NCI-H2196 treated with DMSO at 0.1 percent for 48 hours (cell line): ENCODE results near the gene SYT7.

Source experiments
- DNase-seq: peaks from one replicate; lab custom pipeline; 2025; ENCODE audit not compliant: unreplicated experiment; lab: John Stamatoyannopoulos, UW

Gene SYT7

DNA sequence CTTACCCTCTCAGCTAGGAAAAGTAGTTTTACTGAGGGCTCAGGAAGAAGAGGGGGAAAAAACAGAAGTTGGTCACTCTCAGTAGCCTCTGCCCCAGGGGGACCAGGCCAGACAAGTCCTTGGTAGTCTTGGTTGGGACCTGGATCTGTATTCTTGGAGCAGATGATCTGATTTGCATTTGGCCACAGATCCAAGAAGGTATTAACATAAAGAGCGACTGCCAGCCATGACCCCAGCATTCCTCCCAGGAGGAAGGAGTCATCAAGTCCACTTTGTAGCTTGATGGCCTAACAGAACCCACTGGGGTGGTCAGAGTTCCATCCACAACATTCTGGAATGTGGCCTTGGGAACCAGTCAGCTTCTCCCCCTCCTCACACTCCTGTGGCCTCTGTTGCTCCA is 78.4 kb downstream of the SYT7 start:
- no peak for DNase-seq

DNA sequence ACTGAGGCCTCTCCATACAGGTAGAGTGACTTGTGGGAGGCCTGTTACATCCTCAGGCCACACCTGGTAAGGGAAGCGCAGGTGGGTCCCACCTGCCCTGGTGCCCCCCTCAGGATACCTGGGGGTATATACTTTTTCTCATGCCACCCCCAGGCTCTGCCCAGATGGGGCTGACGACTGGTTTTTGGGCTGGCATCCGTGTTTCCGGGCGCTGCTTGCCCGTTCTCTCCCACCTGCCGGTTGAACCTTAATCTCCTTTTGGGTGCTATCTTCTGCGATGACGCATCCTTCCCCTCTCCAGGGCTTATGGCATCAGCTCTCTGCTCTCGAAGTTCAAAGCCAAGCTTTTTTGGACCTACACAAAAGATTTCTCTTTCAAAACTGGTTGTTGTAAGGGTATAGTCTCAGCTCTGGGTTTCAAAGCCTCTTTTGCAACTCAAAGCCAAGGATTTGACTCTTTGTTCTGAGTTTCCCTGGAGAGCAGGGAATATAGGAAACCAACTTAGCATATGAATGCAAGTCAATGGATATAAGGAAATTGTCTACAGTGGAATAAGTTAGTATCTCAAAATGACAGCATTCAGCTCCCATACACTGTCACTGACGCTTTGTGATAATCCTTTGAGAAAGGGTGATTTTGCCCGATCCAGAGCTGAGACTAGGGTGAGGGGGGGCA is 80.9 kb downstream of the SYT7 start:
- DNase-seq: no peak

DNA sequence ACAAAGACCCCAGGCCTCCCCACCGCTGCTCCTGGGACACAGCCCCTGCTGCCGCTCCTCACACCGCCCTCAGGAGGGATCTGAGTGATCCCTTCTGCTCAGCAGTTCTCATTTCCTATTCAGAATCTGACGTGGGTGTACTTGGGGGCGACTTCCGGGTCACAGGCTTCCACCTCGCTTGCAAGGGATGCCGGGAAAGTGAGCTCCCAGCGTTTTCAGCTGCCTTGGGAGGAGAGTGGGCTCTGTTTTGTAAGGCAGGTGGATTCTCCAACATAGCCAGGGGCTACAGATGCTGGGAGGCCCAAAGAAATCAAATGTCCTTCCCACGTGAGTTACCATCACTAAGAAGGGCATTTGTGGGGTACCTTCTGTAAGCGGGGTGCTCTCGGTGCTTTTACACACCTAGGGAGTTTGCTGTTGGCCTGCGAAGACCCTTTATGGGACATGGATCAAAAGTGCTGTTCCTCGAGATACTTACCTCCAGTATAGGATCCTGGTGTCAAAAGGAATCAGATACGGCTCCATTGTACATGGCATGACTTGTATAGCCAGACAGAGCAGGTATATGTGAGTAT is 82.0 kb downstream of the SYT7 start:
- DNase-seq: no peak

DNA sequence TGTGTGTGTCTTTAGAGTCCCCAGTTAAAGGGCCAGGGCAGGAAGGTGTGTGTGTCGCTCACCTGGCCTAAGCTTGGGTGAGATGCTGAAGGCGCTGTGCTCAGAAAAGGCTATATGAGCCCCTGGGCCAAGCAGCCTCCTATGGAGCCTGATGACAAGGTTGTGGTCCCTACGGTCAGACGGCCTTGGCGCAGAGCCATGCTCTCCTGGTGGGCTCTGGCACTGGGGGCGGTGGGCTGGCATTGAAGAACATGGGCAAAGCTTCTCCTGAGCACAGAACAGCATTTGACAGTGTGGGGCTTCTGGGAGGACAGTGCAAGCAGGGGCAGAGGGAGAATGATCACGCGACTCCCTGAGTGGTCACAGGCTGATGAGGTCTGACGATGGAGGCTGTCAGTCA is 83.0 kb downstream of the SYT7 start:
- DNase-seq: no peak

DNA sequence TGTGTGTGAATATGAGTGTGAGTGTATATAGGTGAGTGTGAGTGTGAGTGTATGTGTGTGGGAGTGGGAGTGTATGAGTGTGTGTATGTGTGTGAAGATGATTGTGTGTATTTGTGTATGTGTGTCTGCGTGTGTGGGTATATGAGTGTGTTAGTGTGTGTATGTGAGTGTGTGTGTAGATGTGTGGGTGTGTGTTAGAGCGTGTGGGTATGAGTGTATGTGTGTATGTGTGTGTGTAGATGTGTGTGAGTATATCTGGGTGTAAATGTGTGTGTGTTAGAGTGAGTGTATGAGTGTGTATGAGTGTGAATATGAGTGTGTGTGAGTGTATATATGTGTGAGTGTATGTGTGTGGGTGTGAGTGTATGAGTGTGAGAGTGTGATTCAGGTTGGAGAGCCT is 83.4 kb downstream of the SYT7 start:
- no peak for DNase-seq

DNA sequence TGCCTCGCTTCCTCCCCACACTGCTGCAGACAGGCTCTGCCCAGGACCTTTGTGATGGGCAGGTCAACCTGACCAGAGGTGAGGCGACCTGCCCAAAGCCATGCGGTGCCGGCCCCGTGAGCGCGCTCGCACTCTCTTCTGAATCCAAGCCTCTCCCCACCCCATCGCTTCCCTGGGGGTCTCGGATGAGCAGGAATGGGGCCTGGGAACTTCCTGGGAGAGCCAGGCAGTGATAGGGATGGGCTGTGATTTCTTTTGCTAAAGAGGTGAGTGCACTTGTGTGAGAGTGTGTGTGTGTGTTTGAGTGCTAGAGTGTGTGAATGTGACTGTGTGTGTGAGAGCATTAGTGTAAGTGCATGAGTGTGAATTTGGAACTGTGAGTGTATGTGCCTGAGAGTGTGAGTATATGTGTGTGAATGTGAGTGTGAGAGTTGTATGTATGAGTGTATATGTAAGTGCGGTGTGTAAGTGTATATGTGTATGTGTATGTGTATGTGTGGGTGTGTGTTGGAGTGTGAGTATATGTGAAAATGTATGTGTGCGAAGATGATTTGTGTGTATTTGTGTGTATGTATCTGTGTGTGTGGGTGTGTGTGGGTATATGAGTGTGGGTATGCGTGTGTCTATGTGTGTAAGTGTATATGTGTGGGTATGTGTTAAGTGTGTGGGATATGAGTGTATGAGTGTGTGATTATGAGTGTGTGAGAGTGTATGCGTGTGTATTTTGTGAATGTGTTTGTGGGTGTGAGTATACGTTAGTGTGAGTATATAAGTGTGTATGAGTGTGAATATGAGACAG is 84.1 kb downstream of the SYT7 start:
- DNase-seq: no peak

DNA sequence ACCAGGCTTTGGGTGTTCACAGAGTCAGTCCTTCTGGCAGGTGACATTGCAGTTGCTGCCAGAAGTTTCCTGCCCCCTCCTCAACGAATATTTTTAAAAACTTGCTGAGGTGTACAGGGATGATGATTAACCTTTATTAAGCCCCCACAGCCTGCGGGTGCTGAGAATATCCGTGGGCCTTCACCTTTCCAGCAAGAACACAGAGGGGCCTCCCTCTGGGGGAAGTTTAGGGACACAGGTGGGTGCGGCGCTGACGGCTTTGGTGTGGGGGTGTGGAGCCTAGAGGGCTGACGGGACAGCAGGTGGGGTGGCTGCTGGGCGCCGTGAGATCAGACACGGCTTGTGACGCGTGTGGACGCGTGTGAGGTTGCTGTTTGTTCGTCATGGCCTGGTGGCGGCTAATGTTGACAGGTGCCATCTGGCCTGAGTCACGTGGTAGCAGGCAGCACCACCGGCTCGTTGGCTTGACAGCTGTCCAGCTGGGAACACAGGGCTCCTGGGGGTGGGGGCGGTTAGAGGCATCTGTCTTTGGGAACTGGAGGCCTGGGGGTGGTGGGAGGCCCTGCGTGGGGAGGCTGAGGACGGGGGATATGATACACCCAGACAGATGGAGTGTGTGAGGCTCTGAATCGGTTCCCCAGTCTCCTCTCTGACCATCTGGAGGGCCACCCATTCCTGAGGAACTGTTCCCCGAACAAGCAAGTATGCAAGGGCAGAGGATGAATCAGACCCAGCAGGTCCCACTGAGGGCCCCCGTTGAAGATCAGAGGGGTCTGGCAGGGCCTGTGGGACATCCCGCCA is 84.9 kb downstream of the SYT7 start:
- no peak for DNase-seq

DNA sequence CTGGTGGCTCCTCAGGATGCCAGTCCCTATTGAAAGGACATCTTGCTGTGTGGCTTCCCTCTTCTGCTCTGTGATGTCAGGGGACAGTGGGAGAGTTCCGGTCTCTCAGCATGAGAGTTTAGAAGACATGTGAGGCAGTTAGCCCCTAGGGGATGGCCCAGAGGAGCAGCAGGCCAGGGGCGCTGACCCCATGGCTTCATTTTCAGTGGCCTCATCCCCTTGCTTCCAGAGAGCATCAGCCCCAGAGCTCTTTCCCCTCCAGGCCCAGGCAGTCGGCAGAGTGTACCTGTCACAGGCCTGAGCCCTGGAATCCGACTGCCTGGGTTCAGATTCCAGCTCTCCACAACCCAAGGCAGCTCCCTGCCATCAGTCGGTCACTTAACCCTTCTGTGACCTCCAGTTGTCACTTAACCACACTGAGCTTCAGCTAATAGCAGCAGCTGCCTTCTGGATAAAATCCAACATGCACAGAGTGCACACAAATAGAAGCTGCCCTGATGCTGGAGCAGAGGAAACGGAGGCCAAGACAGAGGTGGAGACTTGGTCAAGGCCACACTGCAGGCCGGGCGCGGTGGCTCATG is 86.4 kb downstream of the SYT7 start:
- no peak for DNase-seq

DNA sequence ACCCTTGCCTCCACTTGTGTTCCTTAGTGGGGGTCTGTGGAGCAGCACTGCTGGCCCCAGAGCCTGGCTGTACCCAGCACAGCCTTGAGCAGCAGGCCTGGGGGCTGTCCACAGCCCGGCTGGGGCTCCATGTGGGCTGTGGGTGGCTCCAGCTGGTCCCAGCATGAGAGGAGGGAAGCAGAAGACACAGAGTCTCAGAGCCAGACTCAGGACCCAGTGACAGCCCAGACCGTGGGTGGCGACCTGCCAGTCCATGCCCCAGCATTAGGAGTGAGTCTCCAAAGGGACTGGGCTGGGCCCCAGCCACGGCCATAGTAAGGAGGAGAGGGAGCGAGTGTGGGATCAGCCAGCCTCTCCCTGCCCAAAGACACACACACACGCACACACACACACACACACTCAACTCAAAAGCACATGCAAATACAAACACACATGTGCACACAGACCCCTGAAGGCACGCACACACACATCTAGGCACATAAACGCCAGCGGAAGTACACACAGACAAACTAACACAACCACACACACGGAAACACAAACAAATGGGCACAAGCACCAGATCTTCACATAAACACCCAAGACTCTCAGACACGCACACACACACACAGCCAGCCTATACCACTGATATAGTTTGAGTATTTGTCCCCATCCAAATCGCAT is 89.0 kb downstream of the SYT7 start:
- no peak for DNase-seq

DNA sequence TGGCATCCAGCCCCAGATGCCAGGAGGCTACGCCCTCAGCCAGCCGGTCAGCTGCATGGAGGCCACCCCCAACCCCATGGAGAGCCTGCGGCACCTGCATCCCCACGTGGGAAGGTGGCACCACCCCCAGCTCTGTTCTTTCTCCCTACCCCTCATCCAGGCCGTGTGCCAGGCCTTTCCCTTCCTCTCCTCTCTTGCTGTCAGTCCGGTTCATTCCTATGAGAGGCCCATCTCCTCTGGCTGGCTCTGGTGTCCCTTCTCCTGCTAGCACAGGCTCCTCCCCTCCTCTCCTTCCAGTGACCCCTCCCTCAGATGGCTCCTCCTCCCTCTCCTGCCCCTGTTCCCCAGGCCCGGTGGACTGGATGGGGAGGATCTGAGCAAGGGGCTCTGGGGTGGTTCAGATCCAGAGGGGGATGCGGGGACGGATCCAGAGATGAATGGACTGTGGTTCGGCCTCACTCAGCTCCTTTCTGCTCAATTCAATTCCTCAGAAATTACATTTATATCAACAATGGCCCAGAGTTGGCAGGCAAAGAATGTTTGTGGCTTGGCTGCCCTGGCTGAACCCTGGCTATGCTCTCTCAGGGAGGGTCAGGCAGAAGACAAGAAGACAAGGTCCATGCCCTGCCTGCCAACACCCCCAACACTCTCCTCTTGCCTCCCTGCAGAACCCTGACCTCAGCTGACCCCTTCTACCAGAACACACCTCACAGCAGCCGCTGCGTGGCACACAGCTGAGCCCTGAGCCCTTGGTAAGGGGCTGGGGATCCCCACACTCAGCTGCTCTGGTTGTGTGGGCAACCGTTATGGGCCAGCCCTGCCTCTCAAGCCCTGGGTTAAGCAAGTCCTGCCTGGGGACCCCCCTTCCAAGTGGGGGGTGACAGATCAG is 90.8 kb downstream of the SYT7 start:
- peak; percentile 38 for DNase-seq

DNA sequence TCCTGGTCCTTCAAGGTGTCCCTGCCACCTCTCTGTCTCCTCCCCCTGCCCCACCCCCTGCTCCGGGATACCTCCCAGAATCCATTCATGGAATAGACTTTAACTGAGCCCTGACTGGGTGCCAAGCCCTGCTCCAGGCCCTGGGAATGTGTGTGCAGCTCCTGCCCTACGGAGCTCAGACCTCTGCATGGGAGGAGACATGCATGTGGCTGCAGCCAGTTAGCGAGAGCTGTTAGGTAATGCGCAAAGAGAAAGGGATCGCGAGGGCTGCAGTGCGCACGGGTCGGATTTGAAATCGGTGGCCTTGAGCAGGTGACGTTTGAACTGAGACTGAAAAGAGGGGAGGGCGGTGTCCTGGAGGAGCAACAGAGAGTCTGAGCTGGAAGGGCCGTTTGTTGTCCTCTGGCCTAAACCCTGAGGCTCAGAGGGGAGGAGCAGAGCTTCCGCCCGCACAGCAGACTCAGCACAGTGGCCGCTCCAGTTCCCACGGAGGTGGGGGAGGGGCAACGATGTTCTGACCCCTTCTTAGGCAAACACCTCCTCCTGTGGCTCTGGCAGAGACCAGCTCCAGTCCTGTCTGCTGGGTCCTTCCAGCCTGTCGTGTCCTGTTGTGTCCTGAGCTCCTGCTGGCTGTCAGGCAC is 92.1 kb downstream of the SYT7 start:
- peak; percentile 72 for DNase-seq

DNA sequence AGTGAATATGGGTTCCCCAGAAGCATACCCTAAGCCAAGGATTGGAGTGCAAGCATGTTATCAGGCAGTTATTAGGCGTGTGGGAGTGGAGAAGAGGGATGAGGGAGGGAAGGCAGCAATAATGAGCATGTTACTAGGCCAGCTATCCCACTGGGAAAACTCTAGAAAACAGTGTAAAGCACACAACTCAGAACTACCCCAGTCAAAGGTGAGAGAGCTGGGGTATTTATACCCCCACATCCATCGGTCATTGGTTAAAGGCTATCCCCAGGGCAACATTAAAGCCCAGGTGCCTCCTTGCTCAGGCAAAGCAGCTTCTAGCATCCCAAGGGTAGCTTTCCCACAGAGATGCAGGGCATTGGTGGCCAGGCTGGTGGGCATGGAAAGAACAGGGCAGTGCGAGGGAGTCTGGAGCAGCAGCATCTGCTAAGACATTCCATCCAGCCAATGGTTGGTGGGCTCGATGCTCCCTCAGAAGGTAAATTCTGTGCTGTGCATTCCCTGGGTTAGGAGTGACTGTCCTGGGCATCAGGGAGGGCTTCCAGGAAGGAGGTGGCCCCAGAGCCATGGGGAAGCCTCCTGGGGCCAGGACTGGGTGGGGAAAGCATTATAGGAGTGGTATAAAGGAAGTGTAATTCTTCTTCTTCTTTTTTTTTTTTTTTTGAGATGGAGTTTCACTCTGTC is 93.4 kb downstream of the SYT7 start:
- no peak for DNase-seq

DNA sequence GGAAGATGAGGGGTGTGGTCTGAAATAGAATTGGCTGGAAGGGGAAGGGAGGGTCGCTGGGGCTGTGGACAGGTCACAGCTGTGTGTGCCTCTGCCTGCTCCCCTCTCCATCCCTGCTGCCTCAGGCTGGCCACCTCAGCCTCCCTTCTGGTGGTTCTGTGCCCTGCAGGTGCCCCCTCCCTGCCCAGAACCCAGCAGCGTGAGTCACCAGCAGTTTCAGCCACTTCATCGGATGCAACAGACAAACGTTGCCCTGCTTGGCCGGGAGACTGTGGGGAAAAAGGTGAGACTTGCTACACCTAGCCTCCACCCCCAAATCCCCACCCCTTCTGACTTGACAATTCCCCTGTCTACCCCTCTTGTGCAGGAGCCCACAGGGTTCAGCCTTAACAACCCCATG is 94.1 kb downstream of the SYT7 start:
- no peak for DNase-seq

DNA sequence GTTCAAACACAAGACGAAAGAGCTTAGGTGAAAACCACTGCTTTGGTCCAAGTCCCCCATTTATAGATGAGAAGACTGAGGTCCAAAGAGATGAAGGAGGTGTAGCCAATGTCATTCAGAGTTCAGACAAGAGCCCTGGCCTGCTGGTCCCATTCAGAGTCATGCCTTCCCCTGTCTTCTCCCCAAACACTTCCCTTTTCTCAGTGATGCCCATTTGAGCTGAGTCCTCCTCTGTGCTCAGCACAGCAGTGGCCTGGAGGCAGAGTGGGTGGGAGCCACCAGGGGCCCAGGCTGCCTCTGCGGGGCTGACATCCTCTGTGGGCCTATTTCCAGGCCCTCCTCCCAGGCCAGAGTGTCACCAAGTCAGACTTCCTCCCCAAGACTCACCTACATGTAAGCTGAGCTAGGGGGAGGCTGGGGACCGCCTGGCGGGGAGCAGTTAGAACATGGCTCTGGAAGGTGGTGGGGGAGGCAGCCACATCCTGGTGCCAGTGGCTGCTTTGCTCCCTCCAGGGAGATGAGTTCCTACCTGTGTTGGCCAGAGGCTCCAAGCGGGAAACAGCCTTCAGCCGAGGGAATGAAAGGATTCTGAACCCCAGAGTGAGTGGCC is 94.8 kb downstream of the SYT7 start:
- no peak for DNase-seq

DNA sequence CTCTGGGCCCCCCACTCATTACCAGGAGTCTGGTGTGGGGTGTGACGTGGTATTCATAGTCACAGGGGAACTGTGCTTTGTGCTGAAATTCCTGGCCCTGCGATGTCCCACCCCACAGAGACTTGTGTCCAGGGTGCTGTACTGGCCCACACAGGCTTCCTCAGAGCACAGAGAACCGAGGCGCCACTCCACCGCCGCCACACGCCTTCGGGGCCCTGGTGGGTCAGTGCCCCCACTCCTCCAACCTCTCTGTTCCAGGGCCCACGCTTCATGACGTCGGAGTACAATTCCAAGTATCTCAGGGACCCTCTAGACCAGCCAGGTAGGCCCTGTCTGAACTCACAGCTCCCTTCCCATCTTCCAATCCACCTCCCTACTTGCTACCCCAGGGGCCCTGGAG is 95.8 kb downstream of the SYT7 start:
- no peak for DNase-seq

DNA sequence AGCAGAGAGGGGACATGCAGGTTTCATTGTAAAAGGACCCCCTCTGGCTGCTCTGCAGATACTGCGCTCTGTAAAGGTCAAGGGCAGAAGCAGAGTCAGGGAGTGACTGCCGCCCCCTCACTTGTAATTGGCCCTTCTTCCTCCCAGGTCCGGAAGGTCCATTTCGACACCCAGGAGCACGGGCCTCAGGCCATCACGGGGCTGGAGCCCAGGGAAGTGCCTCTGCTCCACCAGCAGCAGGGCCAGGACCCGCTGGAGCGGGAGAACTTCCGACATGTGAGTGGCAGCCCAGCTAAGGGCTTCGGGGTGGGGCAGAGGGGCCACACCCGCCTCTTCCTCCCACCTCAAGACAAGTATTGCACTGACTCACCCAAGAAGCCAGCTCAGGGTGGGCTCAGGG is 96.3 kb downstream of the SYT7 start:
- no peak for DNase-seq

DNA sequence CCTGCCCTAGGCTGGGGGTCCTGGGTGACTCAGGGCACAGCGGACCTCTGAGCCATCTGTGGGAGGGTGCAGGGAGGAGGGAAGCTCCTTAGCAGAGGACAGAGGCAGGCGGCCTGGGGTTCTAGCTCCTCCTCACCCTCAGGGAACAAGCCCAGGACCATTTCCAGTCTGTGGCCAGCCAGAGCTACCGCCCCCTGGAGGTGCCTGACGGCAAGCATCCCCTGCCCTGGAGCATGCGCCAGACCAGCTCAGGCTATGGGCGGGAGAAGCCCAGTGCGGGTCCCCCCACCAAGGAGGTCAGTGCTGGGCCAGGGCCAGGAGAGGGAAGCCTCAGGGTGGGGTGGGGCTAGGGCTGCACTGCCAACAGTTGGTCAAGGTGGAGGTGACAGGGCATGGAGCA is 98.4 kb downstream of the SYT7 start:
- DNase-seq: no peak

DNA sequence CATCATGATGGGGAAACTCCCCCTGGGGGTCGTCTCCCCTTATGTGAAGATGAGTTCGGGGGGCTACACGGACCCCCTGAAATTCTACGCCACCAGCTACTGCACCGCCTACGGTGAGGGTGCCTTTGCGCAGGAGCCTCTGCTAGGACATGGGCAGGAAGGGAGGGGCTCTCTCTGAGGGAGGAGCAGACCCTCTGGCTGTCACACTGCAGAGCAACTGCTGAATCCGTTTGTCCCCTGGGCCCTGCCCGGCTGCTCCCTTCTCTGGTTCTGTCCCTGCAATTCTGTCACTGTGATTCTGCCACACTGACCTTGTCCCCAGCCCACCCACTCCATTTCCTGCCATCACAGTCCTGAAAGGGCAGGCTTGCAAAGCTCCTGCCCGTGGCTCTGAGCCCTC is 99.1 kb downstream of the SYT7 start:
- DNase-seq: no peak
